Central memory CD8-positive, alpha-beta T cell (primary cell): ENCODE measurements around the gene CHD1L.
"Not testable (repeated sequence)": the region's sequence is repeated elsewhere in the genome, so short reads cannot be mapped to it uniquely, and the experiment has no call there.

ENCODE experiments used
- ATAC-seq: fragments of 150-1000 bp; cut with Tn5 transposase; replicated peaks from 2 replicates; pipeline ENCODE4 v1.10.0; 2022; ENCODE audit warnings: mild to moderate bottlenecking, moderate FRiP score, moderate number of reproducible peaks; ENCODE audit not compliant: poor library complexity, severe bottlenecking; ENCODE audit errors: extremely low read depth
- DNase-seq, 2 donors: peaks; one replicate each; pipeline ENCODE4 v3.0.0; 2021; ENCODE audit warnings: low spot score in 2 of 2
- H3K27ac Mint-ChIP-seq: one replicate; pipeline ENCODE4 v1.8.0; 2022; ENCODE audit warnings: low read depth, mild to moderate bottlenecking, moderate library complexity, mixed read lengths
- H3K27me3 Mint-ChIP-seq: one replicate; pipeline ENCODE4 v1.8.0; 2022; ENCODE audit warnings: mixed read lengths
- H3K36me3 Mint-ChIP-seq: one replicate; pipeline ENCODE4 v1.8.0; 2022; ENCODE audit warnings: mild to moderate bottlenecking, moderate library complexity, mixed read lengths; ENCODE audit not compliant: insufficient read depth
- H3K4me1 Mint-ChIP-seq: one replicate; pipeline ENCODE4 v1.8.0; 2022; ENCODE audit warnings: mixed read lengths
- H3K4me3 Mint-ChIP-seq: one replicate; pipeline ENCODE4 v1.8.0; 2022; ENCODE audit warnings: mild to moderate bottlenecking, moderate library complexity, mixed read lengths
- H3K9me3 Mint-ChIP-seq: one replicate; pipeline ENCODE4 v1.8.0; 2022; ENCODE audit warnings: mixed read lengths

Gene CHD1L

GRCh38 chr1:147242449-147243227 is at the start of gene CHD1L:
CHD1L (plus strand) TSS chr1:147242684; CDS start chr1:147242704, 20 bp downstream.
- ATAC-seq (peak; percentile 91), DNase-seq (peak; percentile 92 to 93)
- peak within 1 kb of the TSS; percentile 83 for H3K27ac Mint-ChIP-seq
- no peaks in the 10 kb centered on the region for H3K9me3 Mint-ChIP-seq
- H3K36me3 Mint-ChIP-seq: peaks cover 2% of the 10 kb centered on the region
- peak within 1 kb of the TSS; percentile 97 for H3K4me3 Mint-ChIP-seq
- H3K4me1 Mint-ChIP-seq: peaks cover 35% of the 10 kb centered on the region
- H3K27me3 Mint-ChIP-seq: no peaks in the 10 kb centered on the region

DNA sequence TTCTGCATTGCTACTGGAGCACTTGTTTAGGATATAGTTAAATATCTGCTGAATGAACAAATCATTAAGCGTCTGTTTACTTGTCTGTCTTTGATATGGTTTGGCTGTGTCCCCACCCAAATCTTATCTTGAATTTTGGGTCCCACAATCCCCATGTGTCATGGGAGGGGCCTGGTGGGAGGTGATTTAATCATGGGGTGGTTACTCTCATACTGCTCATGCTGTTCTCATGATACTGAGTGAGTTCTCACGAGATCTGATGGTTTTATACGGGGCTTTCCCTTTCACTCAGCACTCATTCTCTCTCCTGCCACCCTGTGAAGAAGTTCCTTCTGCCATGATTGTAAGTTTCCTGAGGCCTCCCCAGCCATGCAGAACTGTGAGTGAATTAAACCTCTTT is 45.2 kb upstream of the CHD1L start:
- DNase-seq, ATAC-seq, H3K4me3 Mint-ChIP-seq, H3K9me3 Mint-ChIP-seq, H3K27ac Mint-ChIP-seq, H3K27me3 Mint-ChIP-seq, H3K4me1 Mint-ChIP-seq, H3K36me3 Mint-ChIP-seq: not testable (repeated sequence)

DNA sequence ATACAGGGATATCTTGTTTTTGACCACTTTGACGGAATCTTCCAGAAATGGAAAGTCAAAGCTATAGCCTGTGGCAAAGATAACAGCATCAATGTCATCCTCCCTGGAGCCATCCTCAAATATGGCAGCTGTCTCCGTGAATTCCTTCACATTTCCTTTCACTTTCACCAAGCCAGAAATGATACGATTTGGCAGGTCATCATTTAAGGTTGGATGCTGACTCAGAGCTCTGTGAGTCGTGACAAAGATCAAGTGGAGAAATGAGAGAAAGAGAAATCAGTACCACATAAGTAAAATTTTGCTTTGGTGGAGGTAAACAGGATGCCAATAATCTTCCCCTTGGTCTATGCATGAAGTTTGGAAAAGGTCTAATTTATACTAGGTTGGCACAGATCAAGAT is 41.2 kb upstream of the CHD1L start:
- ATAC-seq: no peak
- H3K4me3 Mint-ChIP-seq: no peak overlapping the region
- no peak for DNase-seq
- H3K9me3 Mint-ChIP-seq: no peaks in the 10 kb centered on the region
- H3K27ac Mint-ChIP-seq: no peak overlapping the region
- peaks cover 5% of the 10 kb centered on the region for H3K4me1 Mint-ChIP-seq
- no peaks in the 10 kb centered on the region for H3K27me3 Mint-ChIP-seq
- peaks cover 2% of the 10 kb centered on the region for H3K36me3 Mint-ChIP-seq

- Mint-ChIP-seq H3K9me3 (no peaks in the 10 kb centered on the region), H3K27me3 (no peaks in the 10 kb centered on the region), H3K27ac (no peak overlapping the region), H3K4me1 (peaks cover 5% of the 10 kb centered on the region), H3K36me3 (peaks cover 2% of the 10 kb centered on the region), H3K4me3 (no peak overlapping the region)
- ATAC-seq (no peak), DNase-seq (no peak)
Observed at GRCh38 chr1:147201786-147202185, 40.7 kb upstream of the CHD1L start.

DNA sequence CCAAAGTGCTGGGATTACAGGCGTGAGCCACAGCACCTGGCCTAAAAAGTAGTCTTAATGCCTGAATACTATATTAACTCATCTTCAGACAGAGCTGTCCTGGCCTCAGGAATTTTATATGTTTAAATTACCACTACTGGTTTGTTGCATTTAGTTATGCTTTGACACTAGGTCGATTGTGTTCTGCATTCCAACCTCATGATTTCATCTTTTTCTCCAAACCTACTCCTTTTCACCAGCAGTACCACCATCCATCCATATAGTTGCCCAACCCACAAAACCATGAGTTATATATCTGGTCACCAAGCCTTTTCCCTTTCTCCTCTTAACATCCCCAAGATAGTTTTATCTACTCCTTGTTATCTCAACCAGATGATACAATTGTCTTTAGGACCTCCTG is 39.9 kb upstream of the CHD1L start:
- Mint-ChIP-seq H3K36me3 (peaks cover 2% of the 10 kb centered on the region), H3K9me3 (no peaks in the 10 kb centered on the region), H3K27ac (no peak overlapping the region), H3K4me1 (peaks cover 5% of the 10 kb centered on the region), H3K27me3 (no peaks in the 10 kb centered on the region), H3K4me3 (no peak overlapping the region)
- ATAC-seq (no peak), DNase-seq (no peak)

DNA sequence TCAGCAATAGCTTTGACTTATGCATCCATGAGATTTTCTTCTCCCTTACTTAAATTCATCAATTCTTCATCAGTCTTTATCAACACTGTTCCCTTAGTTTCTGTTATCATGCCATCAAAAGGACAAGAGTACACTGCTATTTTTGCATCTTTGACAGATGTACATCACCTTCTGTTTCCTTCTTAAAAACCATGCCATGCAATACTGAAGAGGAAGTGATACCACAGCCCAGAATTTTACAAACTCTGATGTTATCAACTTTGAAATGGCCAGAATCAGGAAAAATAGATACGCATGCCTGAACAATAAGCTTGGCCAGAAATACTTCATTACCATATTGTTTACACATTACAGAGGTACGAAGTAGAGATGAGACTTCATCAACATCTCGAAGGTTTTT is 38.4 kb upstream of the CHD1L start:
- Mint-ChIP-seq H3K27me3 (no peaks in the 10 kb centered on the region), H3K27ac (no peak overlapping the region), H3K36me3 (peaks cover 1% of the 10 kb centered on the region), H3K9me3 (no peaks in the 10 kb centered on the region), H3K4me1 (peaks cover 5% of the 10 kb centered on the region), H3K4me3 (no peak overlapping the region)
- no peak for DNase-seq
- no peak for ATAC-seq

GRCh38 chr1:147207192-147207591 is 35.3 kb upstream of the CHD1L start:
- Mint-ChIP-seq H3K27ac (no peak overlapping the region), H3K9me3 (no peaks in the 10 kb centered on the region), H3K36me3 (no peaks in the 10 kb centered on the region), H3K4me1 (peaks cover 5% of the 10 kb centered on the region), H3K4me3 (no peak overlapping the region), H3K27me3 (no peaks in the 10 kb centered on the region)
- ATAC-seq (no peak), DNase-seq (no peak)

DNA sequence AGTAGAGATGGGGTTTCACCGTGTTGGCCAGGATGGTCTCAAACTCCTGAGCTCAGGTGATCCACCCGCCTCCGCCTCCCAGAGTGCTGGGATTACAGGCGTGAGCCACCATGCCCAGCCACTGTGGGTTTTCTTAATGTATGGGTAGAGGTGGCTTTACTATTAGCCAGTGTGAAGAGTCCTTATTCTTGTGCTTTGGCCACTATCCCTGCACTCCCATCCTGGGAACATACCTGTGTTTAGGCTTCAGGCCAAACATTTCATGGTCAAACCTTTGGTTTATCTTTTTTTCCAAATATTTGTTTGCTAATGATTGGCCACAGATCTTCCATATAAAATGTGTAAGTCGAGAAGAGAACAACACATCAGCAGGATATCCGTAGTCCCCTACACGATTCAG is 33.9 kb upstream of the CHD1L start:
- H3K27me3 Mint-ChIP-seq: no peaks in the 10 kb centered on the region
- no peak for ATAC-seq
- no peaks in the 10 kb centered on the region for H3K4me1 Mint-ChIP-seq
- H3K9me3 Mint-ChIP-seq: no peaks in the 10 kb centered on the region
- no peaks in the 10 kb centered on the region for H3K36me3 Mint-ChIP-seq
- no peak overlapping the region for H3K4me3 Mint-ChIP-seq
- DNase-seq: no peak
- no peak overlapping the region for H3K27ac Mint-ChIP-seq

DNA sequence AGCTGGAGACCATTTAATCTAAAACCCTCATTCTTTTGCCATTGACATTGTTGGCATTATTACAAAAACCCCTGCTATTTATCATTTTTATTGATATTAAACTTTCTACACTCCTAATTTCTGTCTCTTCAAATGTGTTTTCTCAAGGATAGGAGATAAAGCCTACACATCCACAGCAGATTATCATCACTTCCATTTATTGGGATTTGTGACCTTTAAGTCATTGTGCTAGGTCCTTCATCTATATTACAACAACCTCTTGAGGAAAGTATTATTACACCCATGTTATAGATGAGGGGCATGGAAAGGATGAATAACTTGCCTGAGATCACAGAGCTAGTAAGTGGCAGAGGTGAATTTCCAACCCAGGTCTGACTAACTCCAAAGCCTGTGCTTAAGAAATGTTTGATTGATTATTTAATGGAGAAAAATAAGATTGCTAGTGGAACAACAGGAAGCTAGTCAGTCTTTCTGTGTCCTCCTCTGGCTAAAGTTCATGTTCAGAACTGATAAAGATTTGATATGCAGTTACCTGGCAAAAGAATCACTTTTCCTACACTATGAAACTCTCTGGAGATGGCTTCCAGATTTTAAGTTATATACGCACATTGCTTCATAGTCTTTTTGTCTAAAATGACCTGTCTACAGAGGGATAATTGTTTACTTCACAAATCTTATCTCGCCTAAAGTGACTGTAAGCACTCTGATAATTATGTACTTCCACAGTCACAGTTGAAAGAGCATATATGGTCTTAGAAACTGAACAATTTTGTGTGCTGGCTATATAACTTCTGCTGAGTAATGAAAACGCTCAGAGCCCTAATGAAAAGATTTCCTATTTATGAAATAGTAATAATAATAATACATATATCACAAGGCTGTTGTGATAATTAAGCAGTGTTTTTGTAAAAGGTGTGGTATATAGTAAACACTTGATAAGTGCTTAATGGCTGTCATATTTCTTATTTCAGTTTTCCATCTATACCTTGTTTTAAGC is 32.4 kb upstream of the CHD1L start:
- Mint-ChIP-seq H3K4me1 (no peaks in the 10 kb centered on the region), H3K27me3 (no peaks in the 10 kb centered on the region), H3K36me3 (no peaks in the 10 kb centered on the region), H3K27ac (no peak overlapping the region), H3K9me3 (no peaks in the 10 kb centered on the region), H3K4me3 (no peak overlapping the region)
- DNase-seq: no peak
- ATAC-seq: no peak

GRCh38 chr1:147210987-147211386 is 31.5 kb upstream of the CHD1L start:
- Mint-ChIP-seq H3K4me1 (no peaks in the 10 kb centered on the region), H3K36me3 (no peaks in the 10 kb centered on the region), H3K27ac (no peak overlapping the region), H3K9me3 (no peaks in the 10 kb centered on the region), H3K4me3 (no peak overlapping the region), H3K27me3 (no peaks in the 10 kb centered on the region)
- DNase-seq (no peak), ATAC-seq (no peak)

DNA sequence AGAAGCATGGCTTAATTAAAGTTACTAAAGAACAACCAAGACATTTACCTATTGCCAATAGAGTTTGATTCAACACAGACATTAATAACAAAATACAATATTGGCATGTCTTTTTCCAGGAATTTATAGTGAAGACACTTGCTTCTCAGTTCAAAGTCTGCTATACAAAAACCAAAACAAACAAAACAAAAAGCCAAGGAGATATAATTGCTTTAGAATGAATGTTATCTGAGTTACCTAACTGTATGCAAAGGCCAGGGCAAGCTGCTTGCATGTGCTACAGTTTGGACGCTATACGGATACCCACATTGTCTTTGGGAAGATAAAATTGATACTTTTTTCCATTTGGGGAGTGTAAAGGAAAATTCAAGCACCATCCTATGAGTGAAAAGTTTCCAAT is 30.9 kb upstream of the CHD1L start:
- no peaks in the 10 kb centered on the region for H3K36me3 Mint-ChIP-seq
- no peaks in the 10 kb centered on the region for H3K27me3 Mint-ChIP-seq
- ATAC-seq: no peak
- H3K4me3 Mint-ChIP-seq: no peak overlapping the region
- DNase-seq: no peak
- H3K27ac Mint-ChIP-seq: no peak overlapping the region
- H3K4me1 Mint-ChIP-seq: no peaks in the 10 kb centered on the region
- no peaks in the 10 kb centered on the region for H3K9me3 Mint-ChIP-seq

GRCh38 chr1:147213271-147213670 is 29.2 kb upstream of the CHD1L start:
- ATAC-seq (no peak), DNase-seq (no peak)
- Mint-ChIP-seq H3K27me3 (no peaks in the 10 kb centered on the region), H3K27ac (no peak overlapping the region), H3K36me3 (no peaks in the 10 kb centered on the region), H3K4me3 (no peak overlapping the region), H3K9me3 (no peaks in the 10 kb centered on the region), H3K4me1 (no peaks in the 10 kb centered on the region)

- H3K4me1 Mint-ChIP-seq: no peaks in the 10 kb centered on the region
- no peaks in the 10 kb centered on the region for H3K27me3 Mint-ChIP-seq
- no peak for DNase-seq
- ATAC-seq: no peak
- no peaks in the 10 kb centered on the region for H3K36me3 Mint-ChIP-seq
- H3K4me3 Mint-ChIP-seq: no peak overlapping the region
- H3K9me3 Mint-ChIP-seq: no peaks in the 10 kb centered on the region
- H3K27ac Mint-ChIP-seq: no peak overlapping the region
Observed at GRCh38 chr1:147214325-147214724, 28.2 kb upstream of the CHD1L start.
